ENCODE measurements around the gene RBM25.
"Not testable (repeated sequence)": the region's sequence is repeated elsewhere in the genome, so short reads cannot be mapped to it uniquely, and the experiment has no call there.

RBM25 gene

GRCh38 chr14:73026845-73027542, 31.3 kb upstream of the RBM25 start, which contains the start of gene ZFYVE1:
ZFYVE1 (minus strand) TSS chr14:73027106; CDS start chr14:73024508, 2,598 bp downstream.
- no peak for TF ChIP-seq CTCF (conservative IDR thresholded peaks at IDR 0.05; ENCODE audit: low read depth, low read length)
- peak; percentile 97 for DNase-seq (ENCODE audit: low read depth)
- H3K4me3 ChIP-seq (ENCODE audit: low read length): peak within 1 kb of the TSS; percentile 81

- DNase-seq (ENCODE audit: low read depth): no peak
- peak overlapping the region; percentile 81 for H3K4me3 ChIP-seq (ENCODE audit: low read length)
- no peak for TF ChIP-seq CTCF (conservative IDR thresholded peaks at IDR 0.05; ENCODE audit: low read depth, low read length)
Observed at GRCh38 chr14:73027546-73027945, 30.8 kb upstream of the RBM25 start.

GRCh38 chr14:73027984-73028383, 30.4 kb upstream of the RBM25 start:
- no peak for TF ChIP-seq CTCF (conservative IDR thresholded peaks at IDR 0.05; ENCODE audit: low read depth, low read length)
- no peak for DNase-seq (ENCODE audit: low read depth)
- H3K4me3 ChIP-seq (ENCODE audit: low read length): no peak overlapping the region

GRCh38 chr14:73036706-73037450, 21.5 kb upstream of the RBM25 start:
- not testable (repeated sequence) for DNase-seq (ENCODE audit: low read depth); H3K4me3 ChIP-seq (ENCODE audit: low read length)

- DNase-seq (ENCODE audit: low read depth): no peak
- H3K4me3 ChIP-seq (ENCODE audit: low read length): no peak overlapping the region
- no peak for TF ChIP-seq CTCF (conservative IDR thresholded peaks at IDR 0.05; ENCODE audit: low read depth, low read length)
Observed at GRCh38 chr14:73047808-73048207, 10.5 kb upstream of the RBM25 start.

- no peak for TF ChIP-seq CTCF (conservative IDR thresholded peaks at IDR 0.05; ENCODE audit: low read depth, low read length)
- no peak overlapping the region for H3K4me3 ChIP-seq (ENCODE audit: low read length)
- no peak for DNase-seq (ENCODE audit: low read depth)
Observed at GRCh38 chr14:73049428-73049827, 8.9 kb upstream of the RBM25 start.

- DNase-seq (ENCODE audit: low read depth): no peak
- TF ChIP-seq CTCF (conservative IDR thresholded peaks at IDR 0.05; ENCODE audit: low read depth, low read length): no peak
Observed at GRCh38 chr14:73055251-73055650, 3.1 kb upstream of the RBM25 start.

More at GRCh38 chr14:73055251-73055650, 3.1 kb upstream of the RBM25 start:
- H3K4me3 ChIP-seq (ENCODE audit: low read length): no peak overlapping the region

Data from retinal pigment epithelial cell (primary cell).